Neuronal stem cell (in vitro differentiated cells): ENCODE results near the gene SLC12A7.

ENCODE experiments used
- DNase-seq: peaks from one replicate; pipeline ENCODE4 v3.0.0-alpha.2; 2013; ENCODE audit warnings: low spot score
- H2AFZ ChIP-seq: one replicate; pipeline ENCODE4 v1.6.1; 2013; ENCODE audit warnings: mild to moderate bottlenecking, low read length, inconsistent platforms
- H2AK5ac ChIP-seq: 2 replicates; pipeline ENCODE4 v1.6.1; 2013; ENCODE audit warnings: low read depth, mild to moderate bottlenecking, inconsistent platforms, low read length, moderate library complexity, mixed read lengths
- H2BK120ac ChIP-seq: 2 replicates; pipeline ENCODE4 v1.6.1; 2013; ENCODE audit warnings: low read depth, mild to moderate bottlenecking, inconsistent platforms, low read length, moderate library complexity, mixed read lengths
- H2BK12ac ChIP-seq: one replicate; pipeline ENCODE4 v1.6.1; 2013; ENCODE audit warnings: low read length, inconsistent platforms
- H2BK15ac ChIP-seq: 2 replicates; pipeline ENCODE4 v1.6.1; 2013; ENCODE audit warnings: mild to moderate bottlenecking, low read length, inconsistent platforms, mixed read lengths
- H2BK5ac ChIP-seq: one replicate; pipeline ENCODE4 v1.6.1; 2013; ENCODE audit warnings: inconsistent platforms, mild to moderate bottlenecking, low read length, moderate library complexity
- H3K14ac ChIP-seq: one replicate; pipeline ENCODE4 v1.6.1; 2013; ENCODE audit warnings: low read length, inconsistent platforms
- H3K18ac ChIP-seq: 2 replicates; pipeline ENCODE4 v1.6.1; 2013; ENCODE audit warnings: low read length, inconsistent platforms
- H3K23ac ChIP-seq: 2 replicates; pipeline ENCODE4 v1.6.1; 2013; ENCODE audit warnings: low read depth, mild to moderate bottlenecking, mixed read lengths, low read length, inconsistent platforms; ENCODE audit not compliant: poor library complexity
- H3K27ac ChIP-seq: replicated peaks from 3 replicates; pipeline ENCODE4 v1.5.1; 2013; ENCODE audit warnings: low read length, inconsistent platforms
- H3K27me3 ChIP-seq, 3 experiments: 2 replicates each; pipeline ENCODE4 v1.6.1; 2013; ENCODE audit warnings: low read length in 3 of 3, mild to moderate bottlenecking in 2 of 3, inconsistent platforms in 1 of 3, low read depth in 1 of 3, mixed read lengths in 1 of 3, moderate library complexity in 1 of 3; ENCODE audit not compliant: control insufficient read depth in 3 of 3, insufficient read depth in 3 of 3
- H3K36me3 ChIP-seq, 2 donors: replicated peaks in 1 of 2; 2 replicates each; pipeline ENCODE4 v1.6.1; 2013; ENCODE audit warnings: low read length in 2 of 2; ENCODE audit not compliant: control insufficient read depth in 2 of 2, insufficient read depth in 2 of 2
- H3K4ac ChIP-seq: 2 replicates; pipeline ENCODE4 v1.6.1; 2013; ENCODE audit warnings: inconsistent platforms, mild to moderate bottlenecking, low read length, moderate library complexity
- H3K4me1 ChIP-seq, 2 donors: 1 replicate in 1 of 2; 2 replicates in 1 of 2; pipeline ENCODE4 v1.6.1; 2013; ENCODE audit warnings: low read length in 2 of 2, low read depth in 1 of 2; ENCODE audit not compliant: control insufficient read depth in 2 of 2, insufficient read depth in 1 of 2
- H3K4me2 ChIP-seq: one replicate; pipeline ENCODE4 v1.6.1; 2013; ENCODE audit warnings: mild to moderate bottlenecking, low read length, inconsistent platforms; ENCODE audit not compliant: insufficient read depth, poor library complexity, severe bottlenecking
- H3K4me3 ChIP-seq, 2 donors: 2 replicates each; pipeline ENCODE4 v1.5.1; 2013; ENCODE audit warnings: low read length in 2 of 2, mild to moderate bottlenecking in 2 of 2, inconsistent platforms in 1 of 2, moderate library complexity in 1 of 2
- H3K79me1 ChIP-seq: one replicate; pipeline ENCODE4 v1.6.1; 2013; ENCODE audit warnings: low read depth, mild to moderate bottlenecking, inconsistent platforms, low read length, moderate library complexity
- H3K9ac ChIP-seq: one replicate; pipeline ENCODE4 v1.6.1; 2013; ENCODE audit warnings: mild to moderate bottlenecking, low read depth, low read length, inconsistent platforms; ENCODE audit not compliant: poor library complexity
- H3K9me3 ChIP-seq, 2 donors: replicated peaks in 1 of 2; 2 replicates each; pipeline versions ENCODE3 to v1.6.1; 2013; ENCODE audit warnings: low read length in 2 of 2, mild to moderate bottlenecking in 2 of 2, inconsistent platforms in 1 of 2, low read depth in 1 of 2, mixed read lengths in 1 of 2, moderate library complexity in 1 of 2; ENCODE audit not compliant: control insufficient read depth in 2 of 2, insufficient read depth in 1 of 2
- H4K8ac ChIP-seq: one replicate; pipeline ENCODE4 v1.6.1; 2013; ENCODE audit warnings: low read depth, mild to moderate bottlenecking, inconsistent platforms, low read length, moderate library complexity
- H4K91ac ChIP-seq: one replicate; pipeline ENCODE4 v1.6.1; 2013; ENCODE audit warnings: low read length, low read depth, mild to moderate bottlenecking, inconsistent platforms; ENCODE audit not compliant: poor library complexity
- WGBS, 2 donors: extraction: QIAGEN DNeasy Blood & Tissue Kit; methylation state at CpG; one replicate each; pipeline ENCODE4 v1.1.7; 2013; ENCODE audit warnings: missing lambda C conversion rate in 2 of 2, mixed read lengths in 1 of 2; ENCODE audit not compliant: insufficient read length in 2 of 2, insufficient replicate concordance in 1 of 2; ENCODE audit errors: extremely low coverage in 2 of 2; 5-methylcytosine and 5-hydroxymethylcytosine counted together

SLC12A7 gene

GRCh38 chr5:1079486-1079885, 32.4 kb downstream of the SLC12A7 start:
- H3K4me2 ChIP-seq, result no peak overlapping the region
- peaks cover 5% of the 10 kb centered on the region for H3K79me1 ChIP-seq
- H3K14ac ChIP-seq, result peak overlapping the region; percentile 38
- no peaks in the 10 kb centered on the region for H3K9me3 ChIP-seq
- no peak overlapping the region for H2BK15ac ChIP-seq
- H4K8ac ChIP-seq, result no peak overlapping the region
- H3K4me3 ChIP-seq, result no peak overlapping the region
- H3K23ac ChIP-seq, result peak overlapping the region; percentile 44
- no peak overlapping the region for H3K18ac ChIP-seq
- no peak for DNase-seq
- no peak overlapping the region for H4K91ac ChIP-seq
- H3K4me1 ChIP-seq, result no peaks in the 10 kb centered on the region
- H3K36me3 ChIP-seq, result peaks cover 32 to 65% of the 10 kb centered on the region in 2 donors
- H3K4ac ChIP-seq, result no peak overlapping the region
- H2BK5ac ChIP-seq, result no peak overlapping the region
- no peak overlapping the region for H2BK120ac ChIP-seq
- no peak overlapping the region for H2BK12ac ChIP-seq
- no peak overlapping the region for H3K27ac ChIP-seq
- no peaks in the 10 kb centered on the region for H3K27me3 ChIP-seq
- peak overlapping the region; percentile 21 for H3K9ac ChIP-seq
- H2AFZ ChIP-seq, result no peak overlapping the region
- no peak overlapping the region for H2AK5ac ChIP-seq
- no CpG with 5 or more reads among the region's 18 CpGs for WGBS, 2 donors

GRCh38 chr5:1078851-1079250, 33.0 kb downstream of the SLC12A7 start:
- Histone ChIP-seq H3K18ac (no peak overlapping the region), H3K4ac (no peak overlapping the region), H2BK12ac (no peak overlapping the region), H3K4me2 (no peak overlapping the region), H3K27me3 (no peaks in the 10 kb centered on the region), H4K8ac (no peak overlapping the region), H3K4me3 (no peak overlapping the region), H3K9me3 (no peaks in the 10 kb centered on the region), H2BK15ac (no peak overlapping the region), H3K36me3 (peaks cover 31 to 59% of the 10 kb centered on the region in 2 donors), H3K9ac (no peak overlapping the region), H2AFZ (no peak overlapping the region), H4K91ac (no peak overlapping the region), H2AK5ac (no peak overlapping the region), H3K4me1 (no peaks in the 10 kb centered on the region), H2BK5ac (no peak overlapping the region), H3K23ac (peak overlapping the region; percentile 31), H3K14ac (no peak overlapping the region), H2BK120ac (no peak overlapping the region), H3K27ac (no peak overlapping the region), H3K79me1 (peaks cover 5% of the 10 kb centered on the region)
- no CpG with 5 or more reads among the region's 23 CpGs for WGBS, 2 donors
- no peak for DNase-seq

- H3K4me3 ChIP-seq, result no peak overlapping the region
- WGBS, 2 donors, result no CpG with 5 or more reads among the region's 13 CpGs
- no peak overlapping the region for H4K8ac ChIP-seq
- H3K4ac ChIP-seq, result no peak overlapping the region
- H4K91ac ChIP-seq, result no peak overlapping the region
- no peak overlapping the region for H2BK12ac ChIP-seq
- H3K4me1 ChIP-seq, result no peaks in the 10 kb centered on the region
- H3K9me3 ChIP-seq, result no peaks in the 10 kb centered on the region
- no peak overlapping the region for H2BK5ac ChIP-seq
- no peak overlapping the region for H2BK15ac ChIP-seq
- H3K27me3 ChIP-seq, result no peaks in the 10 kb centered on the region
- H3K4me2 ChIP-seq, result no peak overlapping the region
- H3K27ac ChIP-seq, result no peak overlapping the region
- H2AK5ac ChIP-seq, result no peak overlapping the region
- peaks cover 5% of the 10 kb centered on the region for H3K79me1 ChIP-seq
- DNase-seq, result no peak
- no peak overlapping the region for H3K18ac ChIP-seq
- no peak overlapping the region for H2AFZ ChIP-seq
- no peak overlapping the region for H2BK120ac ChIP-seq
- H3K9ac ChIP-seq, result no peak overlapping the region
- H3K14ac ChIP-seq, result no peak overlapping the region
- H3K36me3 ChIP-seq, result peaks cover 34 to 54% of the 10 kb centered on the region in 2 donors
- peak overlapping the region; percentile 8 for H3K23ac ChIP-seq
These were observed 33.7 kb downstream of the SLC12A7 start for GRCh38 chr5:1078206-1078605.

GRCh38 chr5:1077491-1078020, 34.3 kb downstream of the SLC12A7 start:
- Histone ChIP-seq H4K91ac (no peak overlapping the region), H3K4me3 (no peak overlapping the region), H4K8ac (peak overlapping the region; percentile 43), H3K23ac (peak overlapping the region; percentile 8), H3K4me2 (no peak overlapping the region), H2BK15ac (no peak overlapping the region), H3K36me3 (peaks cover 34 to 52% of the 10 kb centered on the region in 2 donors), H2AK5ac (no peak overlapping the region), H3K4me1 (no peaks in the 10 kb centered on the region), H3K18ac (peak overlapping the region; percentile 27), H3K27ac (no peak overlapping the region), H2BK120ac (no peak overlapping the region), H2BK12ac (no peak overlapping the region), H3K14ac (peak overlapping the region; percentile 6), H2BK5ac (no peak overlapping the region), H3K9me3 (no peaks in the 10 kb centered on the region), H3K9ac (no peak overlapping the region), H3K4ac (no peak overlapping the region), H3K79me1 (peaks cover 5% of the 10 kb centered on the region), H2AFZ (no peak overlapping the region), H3K27me3 (no peaks in the 10 kb centered on the region)
- no peak for DNase-seq
- no CpG with 5 or more reads among the region's 27 CpGs for WGBS, 2 donors
